RKO (cell line): ENCODE data around the gene PIK3AP1.

Experiments
- DNase-seq: peaks from one replicate; pipeline ENCODE4 v3.0.0-alpha.2; 2016; ENCODE audit warnings: low spot score

PIK3AP1 gene

GRCh38 chr10:96642973-96643372 lies 77.3 kb downstream of the PIK3AP1 start:
- peak; percentile 45 for DNase-seq

GRCh38 chr10:96642530-96642929 lies 77.8 kb downstream of the PIK3AP1 start:
- DNase-seq: no peak

- DNase-seq: no peak
Measured at GRCh38 chr10:96641396-96642295, 78.7 kb downstream of the PIK3AP1 start.

DNA sequence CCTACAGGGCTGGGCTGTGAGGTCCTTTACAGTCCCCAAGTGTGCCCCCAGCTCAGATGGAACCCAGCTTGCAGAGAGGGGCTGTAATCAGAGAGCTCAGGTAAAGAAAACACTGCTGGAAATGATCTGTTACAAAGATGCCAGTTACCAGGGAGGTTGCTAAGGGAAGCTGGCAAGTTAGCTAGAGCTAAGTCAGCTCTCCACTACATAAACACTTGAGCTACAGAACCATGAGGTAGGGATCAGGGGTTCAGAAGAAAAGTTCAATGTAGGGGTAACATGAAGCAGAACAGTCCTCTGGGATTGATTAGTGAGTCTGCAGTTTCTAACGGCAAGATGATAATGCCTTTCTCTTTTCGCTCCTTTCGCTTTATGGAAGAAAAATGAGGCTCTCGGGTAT lies 80.4 kb downstream of the PIK3AP1 start:
- DNase-seq: no peak

GRCh38 chr10:96638696-96639095 lies 81.6 kb downstream of the PIK3AP1 start:
- DNase-seq: no peak

- DNase-seq: no peak
Measured at GRCh38 chr10:96638120-96638519, 82.2 kb downstream of the PIK3AP1 start.

- DNase-seq: no peak
Measured at GRCh38 chr10:96637709-96638108, 82.6 kb downstream of the PIK3AP1 start.

DNA sequence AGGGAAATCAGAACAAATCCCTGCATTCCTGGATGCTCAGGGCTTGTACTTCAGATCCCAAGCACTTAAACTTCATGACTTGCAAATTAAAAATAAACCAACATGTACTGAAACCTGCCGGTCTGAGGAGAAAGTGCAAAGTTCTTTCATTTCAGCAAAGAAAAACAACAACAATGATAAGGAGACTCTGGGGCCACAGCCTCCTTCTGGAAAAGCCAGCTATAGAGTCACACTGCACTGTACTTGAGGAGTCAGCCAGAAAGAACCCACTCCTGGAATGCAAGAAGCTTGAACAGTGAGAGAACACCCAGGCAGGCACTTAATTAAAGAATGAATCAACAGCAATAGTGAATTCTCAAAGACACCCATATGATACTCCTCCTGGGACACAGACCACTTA lies 83.8 kb downstream of the PIK3AP1 start:
- no peak for DNase-seq

GRCh38 chr10:96632974-96633710 lies 87.2 kb downstream of the PIK3AP1 start:
- no peak for DNase-seq

- no peak for DNase-seq
Measured at GRCh38 chr10:96627292-96627691, 93.0 kb downstream of the PIK3AP1 start.

DNA sequence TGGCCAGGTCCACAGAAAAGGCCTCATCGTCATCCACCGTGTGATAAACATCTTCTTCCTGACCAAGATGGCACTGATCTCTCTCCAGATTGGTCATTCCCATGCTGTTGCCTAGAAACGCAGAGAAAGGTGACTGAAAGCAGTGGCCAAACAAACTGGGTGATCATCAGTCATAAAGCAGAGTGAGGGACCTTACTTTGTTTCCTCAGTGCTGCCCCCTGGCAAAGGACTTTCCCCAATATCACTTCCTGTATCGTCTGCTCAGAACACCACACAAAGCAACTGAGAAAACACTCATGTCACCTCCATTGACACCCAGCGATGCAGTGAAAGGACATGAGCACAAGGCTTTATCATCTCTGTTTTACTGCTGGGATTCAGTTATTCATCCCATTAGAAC lies 93.5 kb downstream of the PIK3AP1 start:
- DNase-seq: no peak

- DNase-seq: no peak
Measured at GRCh38 chr10:96625173-96625572, 95.1 kb downstream of the PIK3AP1 start.

DNA sequence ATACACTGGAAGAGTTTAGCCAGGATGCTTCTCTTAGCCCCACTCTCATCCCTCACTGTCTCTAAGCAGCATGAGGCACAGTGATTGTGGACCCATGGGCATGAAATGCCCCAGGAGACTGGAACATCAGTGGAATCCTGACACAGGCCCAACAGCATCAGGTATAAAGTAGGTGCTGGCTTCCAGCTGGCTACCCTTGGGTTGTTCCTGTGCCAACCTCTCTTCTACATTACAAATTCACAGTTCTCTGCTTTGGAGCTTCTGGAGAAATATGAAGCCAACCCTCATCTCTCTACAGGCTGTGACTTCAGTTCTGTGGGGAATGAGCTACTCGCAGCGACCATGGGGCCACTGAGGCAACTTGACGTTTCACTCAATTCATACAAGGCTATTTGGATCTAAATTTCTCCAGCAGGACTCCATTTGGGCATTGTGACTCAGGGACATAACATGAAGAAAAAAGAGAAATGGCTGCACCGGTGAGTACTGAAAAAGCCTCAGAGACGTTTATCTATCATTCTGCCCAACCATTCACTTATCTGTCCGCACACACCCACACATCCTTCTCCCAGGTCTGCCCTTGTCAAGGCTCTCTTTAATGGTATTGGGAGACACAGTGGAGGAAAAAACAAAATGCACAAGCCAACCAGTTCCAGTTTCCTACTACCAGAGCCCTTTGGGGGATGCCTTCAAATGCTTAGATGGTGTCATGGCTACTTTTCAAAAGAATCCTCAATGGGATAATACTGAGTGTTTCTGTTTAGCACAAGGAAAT lies 98.1 kb downstream of the PIK3AP1 start:
- DNase-seq: no peak

- no peak for DNase-seq
Measured at GRCh38 chr10:96619796-96620773, 100.2 kb downstream of the PIK3AP1 start.

DNA sequence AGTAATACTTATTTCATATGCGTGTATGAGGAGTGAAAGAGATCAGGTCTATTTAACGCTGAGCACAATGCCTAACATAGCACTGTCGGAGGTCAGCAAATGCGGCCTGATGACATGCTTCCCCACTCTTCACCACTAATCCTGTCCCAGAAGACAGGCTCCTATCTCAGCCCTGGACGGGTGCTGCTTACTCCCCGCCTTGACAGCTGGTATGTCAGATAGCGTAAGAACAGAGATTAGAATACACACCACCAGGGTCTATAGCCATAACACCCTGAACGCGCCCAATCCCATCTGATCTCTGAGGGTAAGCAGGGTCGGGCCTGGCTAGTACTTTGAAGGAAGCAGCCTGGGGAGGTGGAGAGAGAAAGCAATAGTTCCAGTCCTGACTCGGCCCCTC lies 101.2 kb downstream of the PIK3AP1 start:
- no peak for DNase-seq

DNA sequence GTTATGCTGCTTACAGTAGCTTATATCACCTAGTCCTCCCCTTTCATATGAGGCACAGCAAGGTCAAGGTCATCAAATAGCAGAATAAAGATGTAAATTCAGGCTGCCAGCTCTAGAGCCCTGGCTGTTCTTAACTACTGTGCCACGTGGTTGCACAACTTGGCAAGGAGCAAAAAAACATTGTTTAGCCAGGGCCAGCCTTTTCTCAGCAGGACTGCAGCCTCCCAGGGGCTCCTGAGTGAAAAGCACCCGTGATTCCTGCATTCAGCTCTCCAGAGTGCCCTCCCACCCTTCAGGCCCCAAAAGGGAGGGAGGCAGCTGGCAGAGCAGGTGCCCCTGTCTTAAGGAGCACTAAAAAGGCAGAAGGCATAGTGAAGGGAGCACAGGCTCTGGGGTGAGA lies 101.7 kb downstream of the PIK3AP1 start:
- no peak for DNase-seq

DNA sequence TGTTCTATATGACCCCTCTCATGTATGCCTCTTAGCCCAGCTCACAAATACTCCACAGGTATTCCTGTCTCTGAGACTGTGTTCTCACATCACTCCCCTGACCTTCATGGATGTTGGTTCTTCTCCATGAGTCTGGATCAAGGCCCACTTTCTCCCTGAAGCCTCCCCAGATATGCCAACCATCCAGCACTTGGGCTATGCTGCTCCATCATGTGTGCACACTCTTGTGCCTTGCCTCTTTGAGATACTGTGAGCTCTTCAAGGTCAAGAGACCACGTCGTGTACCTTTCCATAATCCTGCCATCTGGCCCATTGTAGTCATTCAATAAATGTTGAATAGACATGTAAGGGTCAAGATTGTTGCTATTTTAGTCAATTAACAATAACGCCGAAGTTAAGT lies 103.4 kb downstream of the PIK3AP1 start:
- no peak for DNase-seq

DNA sequence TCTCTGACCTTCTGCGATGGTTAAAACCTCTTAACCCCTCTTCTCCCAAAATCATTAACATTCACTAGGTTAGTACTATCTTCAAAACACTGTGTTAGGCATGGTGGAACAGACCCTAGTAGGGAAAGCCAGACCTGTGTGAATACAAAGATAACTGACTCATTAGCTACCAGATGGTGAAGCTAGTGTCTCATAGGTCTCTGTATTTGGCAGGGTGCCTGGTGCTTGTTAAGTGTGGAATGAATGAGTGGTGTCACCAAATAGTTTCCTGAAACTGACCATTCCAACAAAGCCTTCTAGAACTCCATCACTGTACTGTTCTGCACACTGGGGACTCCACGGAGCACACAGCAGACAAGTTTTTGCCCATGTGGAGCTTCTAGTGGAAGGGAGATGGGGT lies 105.8 kb downstream of the PIK3AP1 start:
- DNase-seq: peak; percentile 82

DNA sequence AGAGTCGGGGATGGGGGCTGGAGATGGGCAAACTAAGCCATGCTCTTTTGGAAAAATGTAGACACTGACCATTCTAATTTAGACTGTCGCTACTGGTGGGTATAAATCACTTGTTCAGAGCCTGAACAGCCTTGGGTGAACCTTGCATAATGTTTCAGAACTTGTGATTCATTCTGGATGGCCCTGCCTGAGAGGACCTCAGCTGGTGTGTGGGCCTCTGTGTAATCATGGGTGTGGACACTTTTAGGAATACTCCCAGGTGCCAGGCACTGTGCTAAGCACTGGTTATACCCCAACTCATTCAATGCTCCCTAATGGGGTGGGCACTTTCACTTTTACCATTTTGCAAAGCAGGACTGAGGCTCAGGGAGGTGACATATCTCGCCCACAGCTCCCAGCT lies 106.7 kb downstream of the PIK3AP1 start:
- no peak for DNase-seq

DNA sequence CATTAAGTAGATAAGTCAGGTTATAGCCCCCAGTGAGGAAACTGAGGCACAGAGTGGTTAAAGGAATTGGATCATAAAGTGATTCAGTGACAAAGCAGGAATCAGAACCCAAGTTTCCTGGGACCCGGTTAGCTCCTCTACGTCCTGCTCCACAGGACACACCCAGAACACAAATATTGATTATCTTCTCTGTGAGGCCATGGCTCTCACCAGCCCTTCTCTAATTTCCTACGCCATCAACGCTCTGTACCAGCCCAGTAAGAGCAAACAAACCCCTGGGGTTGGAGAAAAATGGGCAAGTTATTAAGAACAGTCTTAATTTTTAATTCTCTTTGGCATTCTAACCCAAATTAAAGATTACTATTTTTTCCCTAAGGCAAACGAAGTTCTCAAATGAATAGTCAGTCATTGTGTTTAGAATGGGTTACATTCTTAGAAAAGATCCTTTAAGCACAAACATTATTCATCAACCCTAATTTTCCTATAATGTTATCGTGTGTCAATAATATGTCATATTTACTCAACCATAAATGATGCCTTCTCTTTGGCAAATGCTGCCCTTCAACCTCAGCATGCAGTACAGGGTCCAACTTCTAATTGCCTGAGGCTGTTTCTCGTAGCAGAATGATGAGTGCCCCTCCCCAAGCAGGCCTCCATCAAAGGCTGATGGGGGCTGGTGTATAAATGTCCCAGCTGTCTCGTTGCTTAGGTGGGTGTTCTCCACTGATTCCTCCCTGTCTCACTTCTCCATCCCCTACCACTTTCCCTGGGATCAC lies 108.1 kb downstream of the PIK3AP1 start:
- no peak for DNase-seq

DNA sequence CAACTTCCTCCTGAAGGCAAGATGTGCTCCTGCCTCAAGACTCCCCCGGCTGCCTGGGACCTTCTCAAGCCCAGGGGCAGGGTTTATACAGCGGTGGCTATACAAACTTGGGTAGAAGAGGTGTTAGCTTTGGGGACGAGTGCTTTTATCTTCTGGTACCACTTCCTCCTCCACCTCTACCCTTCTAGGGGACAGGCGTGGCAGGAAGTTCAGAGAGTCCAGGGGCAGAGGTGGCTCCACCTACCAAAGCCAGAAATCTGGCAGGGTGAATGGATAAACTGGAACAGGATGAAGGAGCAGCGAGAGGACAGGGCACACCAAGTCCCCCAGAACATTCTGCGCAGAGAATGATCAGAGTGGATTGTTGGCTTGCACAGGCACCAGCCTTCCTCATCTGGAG lies 109.5 kb downstream of the PIK3AP1 start:
- no peak for DNase-seq
